ENCODE measurements around the gene LCE7A. TPM values are rescaled to one million over a fixed set of nuclear protein-coding genes. Genes with fewer than 3 reads are reported as not detected.

The LCE7A gene
- total RNA-seq, 1 experiment from 2014 or later = not detected

GRCh38 chr1:152884966-152885624 is 25.3 kb downstream of the LCE7A start:
- Mint-ChIP-seq H3K9me3 (peaks cover 84 to 85% of the 10 kb centered on the region in 2 experiments), H3K27ac (no peak overlapping the region), H3K36me3 (ENCODE audit: insufficient read depth in 1 of 3, low read depth in 3 of 3) (peaks cover 0 to 18% (median 2%) of the 10 kb centered on the region in 3 experiments; a peak in 3 of 7 replicates), H3K4me3 (no peak overlapping the region), H3K4me1 (no peaks in the 10 kb centered on the region), H3K27me3 (ENCODE audit: low read depth) (peaks cover 2% of the 10 kb centered on the region)
- Histone ChIP-seq H2BK12ac (ENCODE audit: insufficient read length, low read depth, low read length) (no peak overlapping the region), H2BK5ac (ENCODE audit: insufficient read length, low read length) (no peak overlapping the region), H3K9me3 (ENCODE audit: control insufficient read depth, low read depth, low read length) (no peaks in the 10 kb centered on the region), H3K27ac (ENCODE audit: insufficient read length, low read depth, low read length) (no peak overlapping the region), H3K23me2 (ENCODE audit: insufficient read length, low read depth, low read length, poor library complexity, severe bottlenecking) (no peaks in the 10 kb centered on the region), H2BK15ac (ENCODE audit: low read depth, low read length) (no peak overlapping the region), H2BK20ac (ENCODE audit: low read depth, low read length, poor library complexity, severe bottlenecking) (no peak overlapping the region), H3T11ph (ENCODE audit: low read length) (no peak overlapping the region), H3K23ac (ENCODE audit: insufficient read length, low read depth, low read length) (no peak overlapping the region), H3K4me1 (ENCODE audit: insufficient read depth, low read length) (no peaks in the 10 kb centered on the region), H4K5ac (ENCODE audit: insufficient read length, low read depth, low read length) (no peak overlapping the region), H4K91ac (ENCODE audit: insufficient read length, low read depth, low read length) (no peak overlapping the region), H3K14ac (ENCODE audit: insufficient read depth, low read length) (no peak overlapping the region), H4K8ac (replicated peaks; ENCODE audit: insufficient read length, low read depth, low read length) (no peak overlapping the region), H2AFZ (ENCODE audit: low read length) (no peak overlapping the region), H3K79me2 (ENCODE audit: insufficient read depth, low read length) (no peaks in the 10 kb centered on the region), H3K56ac (ENCODE audit: insufficient read length, low read depth, low read length) (no peak overlapping the region), H2AK5ac (ENCODE audit: insufficient read length, low read length) (no peak overlapping the region), H3K79me1 (ENCODE audit: insufficient read depth, low read depth, low read length, poor library complexity, severe bottlenecking) (no peaks in the 10 kb centered on the region), H3K9ac (ENCODE audit: extremely low read depth, insufficient read length, low read length) (no peak overlapping the region), H4K20me1 (ENCODE audit: control insufficient read depth, insufficient read depth, insufficient read length) (no peaks in the 10 kb centered on the region), H3K18ac (ENCODE audit: insufficient read length, low read depth, low read length) (no peak overlapping the region), H3K4me2 (ENCODE audit: insufficient read depth, insufficient read length, low read length) (no peak overlapping the region), H3K27me3 (ENCODE audit: insufficient read depth, low read length) (no peaks in the 10 kb centered on the region), H3K4ac (ENCODE audit: low read depth, low read length) (no peak overlapping the region), H2BK120ac (ENCODE audit: low read depth, low read length, poor library complexity, severe bottlenecking) (no peak overlapping the region)
- WGBS (ENCODE audit: extremely low coverage, insufficient read length, low lambda C conversion rate) = no CpG with 5 or more reads among the region's 4 CpGs
- no peak for DNase-seq
- no peak for TF ChIP-seq CTCF (conservative IDR thresholded peaks at IDR 0.05)

Data from H9 (cell line).